Esophagus muscularis mucosa (tissue), 2 donors: ENCODE results near the gene XRCC6.

Experiments used
- EP300 ChIP-seq: sonication (generic); formaldehyde crosslinking; IDR thresholded peaks from one replicate; pipeline ENCODE4 v1.6.1; 2017; ENCODE audit warnings: antibody characterized with exemption
- POLR2A ChIP-seq: fragments of 450-650 bp; IDR thresholded peaks from one replicate; pipeline ENCODE4 v1.6.1; 2017; ENCODE audit warnings: antibody characterized with exemption, moderate library complexity, mild to moderate bottlenecking, low read depth

- no peak for TF ChIP-seq EP300
- no peak for TF ChIP-seq POLR2A
These were observed 55.0 kb downstream of the XRCC6 start for GRCh38 chr22:41676134-41676533.
